Fibroblast of the aortic adventitia (primary cell): ENCODE results near the gene TM7SF2. TPM values are rescaled to one million over a fixed set of nuclear protein-coding genes. Genes with fewer than 3 reads are reported as not detected.

Experiments
- DNase-seq: peaks from one replicate; pipeline ENCODE4 v3.0.0-alpha.2; 2010; ENCODE audit warnings: low read depth
- H3K4me3 ChIP-seq: 2 replicates; pipeline ENCODE4 v1.5.1; 2011; ENCODE audit warnings: low read depth, mild to moderate bottlenecking, control low read depth, low read length, moderate library complexity
- total RNA-seq: library from RNA; depleted of rRNA; stranded (reverse); fragments of >200 nt; gene quantifications from 2 replicates; pipeline ENCODE4 v1.2.3, GENCODE V29; 2012; ENCODE audit warnings: low replicate concordance
- TF ChIP-seq, protein P1 (sequence below): IDR thresholded peaks from 2 replicates; pipeline ENCODE4 v1.5.1; 2011; ENCODE audit warnings: mild to moderate bottlenecking, low read length, control low read depth, inconsistent platforms; ENCODE audit not compliant: insufficient read depth

TM7SF2 gene
- total RNA-seq, 1 donor = 10.0 TPM

- TF ChIP-seq, protein P1, sequence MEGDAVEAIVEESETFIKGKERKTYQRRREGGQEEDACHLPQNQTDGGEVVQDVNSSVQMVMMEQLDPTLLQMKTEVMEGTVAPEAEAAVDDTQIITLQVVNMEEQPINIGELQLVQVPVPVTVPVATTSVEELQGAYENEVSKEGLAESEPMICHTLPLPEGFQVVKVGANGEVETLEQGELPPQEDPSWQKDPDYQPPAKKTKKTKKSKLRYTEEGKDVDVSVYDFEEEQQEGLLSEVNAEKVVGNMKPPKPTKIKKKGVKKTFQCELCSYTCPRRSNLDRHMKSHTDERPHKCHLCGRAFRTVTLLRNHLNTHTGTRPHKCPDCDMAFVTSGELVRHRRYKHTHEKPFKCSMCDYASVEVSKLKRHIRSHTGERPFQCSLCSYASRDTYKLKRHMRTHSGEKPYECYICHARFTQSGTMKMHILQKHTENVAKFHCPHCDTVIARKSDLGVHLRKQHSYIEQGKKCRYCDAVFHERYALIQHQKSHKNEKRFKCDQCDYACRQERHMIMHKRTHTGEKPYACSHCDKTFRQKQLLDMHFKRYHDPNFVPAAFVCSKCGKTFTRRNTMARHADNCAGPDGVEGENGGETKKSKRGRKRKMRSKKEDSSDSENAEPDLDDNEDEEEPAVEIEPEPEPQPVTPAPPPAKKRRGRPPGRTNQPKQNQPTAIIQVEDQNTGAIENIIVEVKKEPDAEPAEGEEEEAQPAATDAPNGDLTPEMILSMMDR = no peak
- H3K4me3 ChIP-seq = no peak overlapping the region
- DNase-seq = peak; percentile 61
Observed at GRCh38 chr11:65100674-65101350, 10.9 kb upstream of the TM7SF2 start.

GRCh38 chr11:65102142-65103095, 9.3 kb upstream of the TM7SF2 start:
- DNase-seq = peak; percentile 41
- no peak overlapping the region for H3K4me3 ChIP-seq
- TF ChIP-seq, protein P1 = no peak

DNA sequence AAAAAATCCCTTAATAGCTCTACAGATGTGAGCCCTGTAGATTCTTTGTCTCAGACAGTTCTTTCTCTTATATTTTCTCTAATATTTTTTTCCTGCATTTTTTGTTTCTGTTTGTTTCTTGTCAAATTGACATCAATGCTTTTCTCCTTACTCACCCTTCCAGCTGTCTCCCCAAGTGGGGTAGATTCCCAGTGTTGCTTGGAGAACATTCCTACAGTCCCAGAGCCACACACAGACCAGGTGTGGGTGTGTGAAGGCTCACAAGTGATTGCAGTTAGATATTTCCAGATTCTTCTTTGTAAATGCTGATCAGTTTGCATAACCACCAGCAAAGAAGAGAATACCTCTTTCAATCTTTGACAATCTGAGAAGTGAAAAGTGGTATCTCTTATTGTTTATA, 8.2 kb upstream of the TM7SF2 start:
- no peak overlapping the region for H3K4me3 ChIP-seq
- no peak for DNase-seq
- TF ChIP-seq, protein P1 = no peak

DNA sequence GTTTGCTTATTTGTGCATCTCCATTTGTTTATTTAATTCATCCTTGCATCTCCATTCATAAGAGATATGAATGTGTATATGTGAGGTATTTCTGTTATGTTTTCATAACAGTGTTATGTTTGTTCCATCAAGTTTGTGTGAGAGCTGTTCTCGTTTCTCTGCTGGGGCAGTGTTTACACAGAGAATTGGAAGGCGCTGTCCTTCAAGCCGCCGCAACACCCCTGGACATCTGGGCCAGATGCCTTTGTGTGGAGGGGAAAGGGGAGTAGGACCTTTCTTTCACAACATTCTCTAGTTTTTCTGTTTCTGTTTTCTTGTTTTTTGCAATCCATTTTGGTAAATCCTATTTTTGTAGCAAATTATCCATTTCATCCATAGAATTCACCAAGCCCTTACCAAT, 7.0 kb upstream of the TM7SF2 start:
- no peak overlapping the region for H3K4me3 ChIP-seq
- TF ChIP-seq, protein P1 = no peak
- DNase-seq = no peak

- H3K4me3 ChIP-seq = no peak overlapping the region
- no peak for DNase-seq
- TF ChIP-seq, protein P1 = no peak
Observed at GRCh38 chr11:65107078-65107477, 4.6 kb upstream of the TM7SF2 start.

DNA sequence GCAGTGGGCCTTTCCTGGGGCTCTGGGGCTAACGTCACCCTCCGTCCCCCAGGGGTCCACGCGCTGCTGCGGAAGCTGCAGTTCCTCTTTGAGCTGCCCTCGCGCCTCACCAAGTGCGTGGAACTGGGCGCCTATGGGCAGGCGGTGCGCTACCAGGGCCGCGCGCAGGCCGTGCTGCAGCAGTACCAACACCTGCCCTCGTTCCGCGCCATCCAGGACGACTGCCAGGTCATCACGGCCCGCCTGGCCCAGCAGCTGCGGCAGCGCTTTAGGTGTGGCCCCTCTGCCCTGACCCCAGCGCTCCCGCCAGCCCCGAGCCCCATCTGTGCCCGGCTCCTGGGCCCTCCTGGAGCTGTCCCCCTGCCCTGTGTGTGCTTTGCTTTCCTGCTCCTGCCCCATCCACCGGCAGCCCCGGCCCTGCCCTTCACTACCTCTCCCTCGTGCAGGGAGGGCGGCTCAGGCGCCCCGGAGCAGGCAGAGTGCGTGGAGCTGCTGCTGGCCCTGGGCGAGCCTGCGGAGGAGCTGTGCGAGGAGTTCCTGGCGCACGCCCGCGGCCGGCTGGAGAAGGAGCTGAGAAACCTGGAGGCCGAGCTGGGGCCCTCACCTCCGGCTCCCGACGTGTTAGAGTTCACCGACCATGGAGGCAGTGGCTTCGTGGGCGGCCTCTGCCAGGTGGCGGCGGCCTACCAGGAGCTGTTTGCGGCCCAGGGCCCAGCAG, 3.8 kb upstream of the TM7SF2 start:
- TF ChIP-seq, protein P1 = no peak
- no peak overlapping the region for H3K4me3 ChIP-seq
- DNase-seq = no peak
